Measurements from ENCODE around the gene SHMT1.
"Not testable (repeated sequence)": the region's sequence is repeated elsewhere in the genome, so short reads cannot be mapped to it uniquely, and the experiment has no call there.

SHMT1 gene

DNA sequence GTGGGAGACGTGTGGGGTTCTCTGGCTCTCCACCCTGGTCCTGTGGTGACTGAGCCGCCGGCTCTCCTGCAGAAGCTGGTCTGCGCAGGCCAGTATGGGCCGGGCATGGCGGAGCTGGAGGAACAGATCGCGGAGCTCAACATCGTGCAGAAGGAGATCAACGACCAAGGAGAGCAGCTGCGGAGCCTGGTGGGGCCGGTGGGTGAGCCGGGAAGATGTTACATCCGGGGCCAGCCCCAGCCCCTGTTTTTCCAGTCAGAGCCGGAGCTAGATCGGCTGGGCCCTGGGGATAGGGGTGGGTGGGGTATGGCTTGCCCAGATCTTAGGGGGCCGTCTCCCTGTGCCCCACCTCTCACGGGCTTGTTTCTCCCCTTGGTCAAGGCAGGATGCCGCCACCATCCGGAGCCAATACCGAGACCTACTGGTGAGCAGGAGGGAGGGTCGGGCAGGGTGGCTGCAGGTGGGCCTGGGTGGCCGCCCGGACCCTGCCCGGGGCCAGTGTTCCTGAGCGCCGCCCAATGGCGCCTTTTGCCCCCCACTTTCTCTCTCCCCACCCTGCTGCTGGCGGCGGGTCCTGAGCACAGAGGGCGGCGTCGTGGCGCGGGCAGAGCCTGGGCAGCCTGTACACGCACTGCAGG is 19.2 kb upstream of the SHMT1 start:
- Mint-ChIP-seq H3K4me3 (no peak overlapping the region), H3K36me3 (ENCODE audit: low read depth) (no peaks in the 10 kb centered on the region), H3K4me1 (ENCODE audit: low read depth) (peaks cover 22% of the 10 kb centered on the region), H3K27me3 (peaks cover 82% of the 10 kb centered on the region), H3K27ac (peak overlapping the region; percentile 20), H3K9me3 (no peaks in the 10 kb centered on the region)
- intact Hi-C loops (cut with micrococcal nuclease): no loop called here

DNA sequence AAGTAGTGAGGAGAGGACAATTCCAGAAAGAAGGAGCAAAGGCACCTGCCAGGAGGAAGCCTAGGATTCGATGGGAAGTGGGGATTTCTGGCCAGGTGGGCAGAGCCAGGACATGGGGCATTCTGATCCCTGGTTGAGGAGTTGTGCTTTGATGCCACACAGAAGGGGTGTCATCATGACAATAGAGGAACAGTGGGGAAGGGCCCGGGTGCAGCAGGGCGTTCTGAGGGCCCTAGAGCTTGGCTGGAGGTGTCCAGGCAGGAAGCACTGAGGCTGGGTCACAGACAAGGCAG is 18.5 kb upstream of the SHMT1 start:
- Mint-ChIP-seq H3K9me3 (no peaks in the 10 kb centered on the region), H3K4me3 (no peak overlapping the region), H3K36me3 (ENCODE audit: low read depth) (no peaks in the 10 kb centered on the region), H3K27ac (no peak overlapping the region), H3K27me3 (peaks cover 77% of the 10 kb centered on the region), H3K4me1 (ENCODE audit: low read depth) (peaks cover 28% of the 10 kb centered on the region)
- intact Hi-C loops (cut with micrococcal nuclease): no loop called here

DNA sequence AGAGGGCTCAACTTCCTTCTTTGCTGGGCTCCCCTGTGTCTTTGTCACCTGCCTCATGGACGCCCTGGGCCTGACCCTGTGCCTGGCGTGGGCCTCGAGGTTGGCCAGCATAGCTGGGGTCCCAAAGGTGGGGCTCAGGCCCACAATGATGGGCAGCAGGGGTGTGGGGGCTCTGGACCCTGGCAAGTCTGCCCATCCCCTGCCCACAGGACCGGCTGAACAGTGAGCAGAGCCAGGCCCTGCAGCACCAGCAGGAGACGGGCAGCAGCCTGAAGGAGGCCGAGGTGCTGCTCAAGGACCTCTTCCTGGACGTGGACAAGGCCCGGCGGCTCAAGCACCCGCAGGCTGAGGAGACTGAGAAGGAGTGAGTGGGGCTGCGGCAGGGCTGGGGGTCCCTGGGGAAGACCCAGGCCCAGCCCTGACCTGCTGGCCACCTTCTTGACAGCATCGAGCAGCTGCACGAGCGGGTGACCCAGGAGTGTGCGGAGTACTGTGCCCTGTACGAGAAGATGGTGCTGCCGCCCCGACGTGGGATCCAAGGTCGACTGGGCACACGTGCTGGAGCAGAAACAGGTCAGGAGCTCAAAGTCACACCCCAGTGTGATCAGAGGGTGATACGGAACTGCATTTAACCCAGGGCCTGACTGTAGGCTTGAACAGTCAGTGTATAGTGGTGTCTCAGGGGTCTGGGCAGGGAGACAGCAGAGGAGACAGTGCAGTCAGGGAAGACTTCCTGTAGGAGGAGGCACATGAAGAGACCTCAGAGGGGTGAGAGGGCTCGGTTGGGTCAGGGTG is 18.0 kb upstream of the SHMT1 start:
- intact Hi-C loops (cut with micrococcal nuclease): no loop called here
- H3K27ac Mint-ChIP-seq: no peak overlapping the region

DNA sequence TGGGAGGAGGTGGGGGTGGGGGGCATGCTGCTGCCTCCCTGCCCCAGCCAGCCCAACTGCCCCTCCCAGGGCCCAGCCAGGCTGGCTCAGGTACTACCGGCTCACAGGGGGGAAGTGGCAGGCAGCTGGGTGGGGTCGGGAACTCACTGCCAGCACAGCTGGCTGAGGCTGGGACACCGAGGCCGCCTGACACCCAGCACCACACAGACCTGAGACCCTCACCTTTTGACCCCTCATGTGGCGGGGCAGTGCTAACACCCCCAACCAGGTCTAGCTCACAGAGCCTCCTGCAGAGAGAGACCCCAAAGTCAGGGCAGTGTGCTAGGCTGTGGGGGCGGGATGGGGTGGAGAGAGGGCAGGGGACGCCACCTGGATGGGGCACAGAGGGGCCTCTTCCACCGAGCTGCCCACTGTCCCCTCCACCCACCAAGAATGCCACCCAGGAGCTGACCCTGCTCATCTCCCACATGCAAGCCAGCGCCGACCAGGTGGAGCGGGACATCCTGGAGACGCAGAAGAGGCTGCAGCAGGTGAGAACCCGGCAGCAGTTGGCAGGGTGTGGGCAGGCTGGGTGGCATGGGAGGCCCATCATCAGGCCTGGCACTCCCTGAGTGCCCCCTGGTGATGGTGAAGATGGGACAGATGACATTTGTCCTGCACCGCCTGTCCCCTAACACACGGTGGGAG is 17.3 kb upstream of the SHMT1 start:
- Mint-ChIP-seq H3K4me1 (ENCODE audit: low read depth) (peaks cover 36% of the 10 kb centered on the region), H3K36me3 (ENCODE audit: low read depth) (no peaks in the 10 kb centered on the region), H3K9me3 (peaks cover 3% of the 10 kb centered on the region), H3K4me3 (no peak overlapping the region), H3K27me3 (peaks cover 72% of the 10 kb centered on the region), H3K27ac (peak overlapping the region; percentile 31)
- intact Hi-C loops (cut with micrococcal nuclease): no loop called here

More for the DNA sequence above, 18.0 kb upstream of the SHMT1 start:
- no peaks in the 10 kb centered on the region for H3K36me3 Mint-ChIP-seq (ENCODE audit: low read depth)
- H3K9me3 Mint-ChIP-seq: no peaks in the 10 kb centered on the region
- H3K4me1 Mint-ChIP-seq (ENCODE audit: low read depth): peaks cover 33% of the 10 kb centered on the region
- H3K4me3 Mint-ChIP-seq: no peak overlapping the region
- peaks cover 75% of the 10 kb centered on the region for H3K27me3 Mint-ChIP-seq

DNA sequence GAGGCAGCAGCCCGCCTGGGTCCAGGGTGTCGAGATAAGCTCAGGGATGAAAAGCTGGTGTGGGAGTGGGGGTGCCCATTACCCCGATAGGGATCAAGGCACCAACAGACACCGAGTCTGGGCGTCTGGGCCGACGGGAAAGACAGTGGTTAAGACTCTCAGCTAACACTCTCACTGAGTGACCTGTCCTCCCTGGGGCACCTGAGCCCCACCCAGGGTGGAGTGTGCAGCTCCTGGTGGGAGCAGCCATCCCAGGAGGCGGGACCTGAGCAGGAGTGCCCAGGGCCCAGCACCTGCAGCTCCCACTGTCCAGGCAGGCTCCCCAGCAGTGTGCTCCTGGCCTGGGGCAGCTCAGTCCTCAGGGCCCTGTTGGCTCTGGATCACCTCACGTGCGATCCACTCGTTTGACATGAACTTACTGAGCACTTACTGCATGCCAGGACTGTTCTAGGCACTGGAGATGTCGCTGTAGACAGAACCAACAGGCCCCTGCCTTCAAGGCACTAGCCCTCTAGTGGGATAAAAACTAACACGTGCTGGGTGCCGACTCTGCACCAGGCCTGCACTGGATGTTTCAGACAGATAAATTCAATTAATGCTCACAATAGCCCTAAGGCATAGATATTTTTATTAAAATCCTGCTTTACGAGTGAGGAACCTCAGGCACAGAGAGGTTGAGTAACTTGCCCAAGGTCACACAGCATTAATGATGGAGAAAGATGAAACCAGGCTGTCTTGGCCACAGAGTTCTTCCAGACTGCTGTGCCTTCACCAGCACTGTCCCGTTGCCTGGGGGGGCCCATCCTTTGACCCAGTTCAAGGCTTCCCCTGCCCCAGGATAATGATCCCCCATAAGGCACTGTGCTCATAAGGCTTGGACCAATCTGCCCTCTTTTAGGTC is 16.1 kb upstream of the SHMT1 start:
- Mint-ChIP-seq H3K9me3 (peaks cover 12% of the 10 kb centered on the region), H3K27ac (peak overlapping the region; percentile 31), H3K4me1 (ENCODE audit: low read depth) (peaks cover 36% of the 10 kb centered on the region), H3K27me3 (peaks cover 68% of the 10 kb centered on the region), H3K36me3 (ENCODE audit: low read depth) (peaks cover 6% of the 10 kb centered on the region), H3K4me3 (no peak overlapping the region)
- intact Hi-C loops (cut with micrococcal nuclease): no loop called here

DNA sequence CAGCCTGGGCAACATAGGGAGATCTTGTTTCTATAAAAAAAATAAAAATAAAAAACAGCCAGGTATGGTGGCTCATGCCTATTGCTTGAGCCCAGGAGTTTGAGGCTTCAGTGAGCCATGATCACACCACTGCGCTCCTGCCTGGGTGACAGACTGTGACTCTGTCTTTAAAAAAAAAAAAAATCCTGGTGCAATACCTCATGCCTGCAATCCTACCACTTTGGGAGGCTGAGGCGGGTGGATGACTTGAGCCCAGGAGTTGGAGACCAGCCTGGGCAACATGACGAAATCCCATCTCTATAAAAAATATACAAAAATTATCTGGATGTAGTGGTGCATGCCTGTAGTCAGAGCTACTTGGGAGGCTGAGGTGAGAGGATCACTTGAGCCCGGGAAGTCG is 15.3 kb upstream of the SHMT1 start:
- H3K27me3 Mint-ChIP-seq: peaks cover 63% of the 10 kb centered on the region
- intact Hi-C loops (cut with micrococcal nuclease): not testable (repeated sequence)

DNA sequence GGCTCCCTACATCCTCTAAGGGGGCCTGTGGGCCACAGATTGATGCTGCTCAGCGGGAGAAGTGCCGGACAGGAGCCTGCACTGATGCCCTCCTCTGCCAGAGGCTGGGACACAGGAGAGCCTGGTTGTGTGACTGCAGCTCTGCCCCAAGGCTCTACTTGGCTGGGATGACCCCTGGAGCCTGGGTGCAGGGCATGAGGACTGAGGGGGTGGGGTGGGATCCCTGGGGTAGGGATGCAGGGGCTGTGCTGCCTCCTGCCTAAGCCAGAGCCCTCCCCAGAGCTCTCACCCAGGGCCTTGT is 14.8 kb upstream of the SHMT1 start:
- intact Hi-C loops (cut with micrococcal nuclease): no loop called here
- H3K27me3 Mint-ChIP-seq: peaks cover 58% of the 10 kb centered on the region
- peaks cover 6% of the 10 kb centered on the region for H3K36me3 Mint-ChIP-seq (ENCODE audit: low read depth)
- H3K27ac Mint-ChIP-seq: no peak overlapping the region
- peaks cover 12% of the 10 kb centered on the region for H3K9me3 Mint-ChIP-seq
- peaks cover 36% of the 10 kb centered on the region for H3K4me1 Mint-ChIP-seq (ENCODE audit: low read depth)
- H3K4me3 Mint-ChIP-seq: no peak overlapping the region

More for the DNA sequence above, 15.3 kb upstream of the SHMT1 start:
- not testable (repeated sequence) for H3K4me3 Mint-ChIP-seq; H3K36me3 Mint-ChIP-seq (ENCODE audit: low read depth); H3K27ac Mint-ChIP-seq
- Mint-ChIP-seq H3K9me3 (peaks cover 12% of the 10 kb centered on the region), H3K4me1 (ENCODE audit: low read depth) (peaks cover 36% of the 10 kb centered on the region)

DNA sequence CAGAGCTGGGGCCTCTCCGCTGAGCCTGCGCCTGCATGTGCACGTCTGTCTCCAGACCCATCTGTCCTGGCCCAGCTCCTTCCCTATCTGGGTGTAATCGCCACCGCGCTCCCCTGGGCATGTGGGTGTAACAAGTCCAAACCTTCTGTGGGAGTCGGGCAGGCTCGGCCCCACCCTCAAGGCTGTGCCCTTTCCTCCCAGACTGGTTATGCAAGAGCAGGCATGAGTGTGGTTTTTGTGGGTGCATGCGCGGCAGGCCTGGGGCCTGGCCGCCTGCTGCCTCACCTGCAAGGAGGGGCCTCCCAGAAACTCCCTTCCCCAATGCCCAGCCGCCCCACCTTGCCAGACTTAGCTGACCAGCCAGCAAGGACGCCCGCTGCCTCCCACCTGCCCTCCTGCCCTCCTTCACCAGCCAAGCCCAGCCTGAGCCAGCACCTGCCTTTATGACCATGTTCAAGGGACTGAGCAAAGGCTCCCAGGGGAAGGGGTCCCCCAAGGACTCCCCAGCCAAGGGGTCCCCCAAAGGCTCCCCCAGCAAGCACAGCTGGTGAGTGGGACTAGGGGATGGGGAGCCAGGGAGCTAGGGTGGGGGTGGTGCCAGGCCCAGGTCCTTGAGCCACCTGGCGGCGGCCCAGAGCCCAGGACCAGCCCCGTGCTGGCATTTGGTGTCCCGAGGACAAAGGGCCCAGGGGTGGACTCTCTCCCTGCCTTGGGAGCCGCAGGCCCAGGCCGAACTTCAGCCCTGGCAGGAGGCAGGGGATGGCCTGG is 14.3 kb upstream of the SHMT1 start, which contains the start of gene EVPLL:
Gene EVPLL, plus strand, starts transcription at position 342 of the 768 bp plus-strand sequence. CDS start 3,160 bp downstream, outside the sequence.
- Mint-ChIP-seq H3K4me3 (no peak within 1 kb of the TSS), H3K27me3 (peaks cover 55% of the 10 kb centered on the region)

DNA sequence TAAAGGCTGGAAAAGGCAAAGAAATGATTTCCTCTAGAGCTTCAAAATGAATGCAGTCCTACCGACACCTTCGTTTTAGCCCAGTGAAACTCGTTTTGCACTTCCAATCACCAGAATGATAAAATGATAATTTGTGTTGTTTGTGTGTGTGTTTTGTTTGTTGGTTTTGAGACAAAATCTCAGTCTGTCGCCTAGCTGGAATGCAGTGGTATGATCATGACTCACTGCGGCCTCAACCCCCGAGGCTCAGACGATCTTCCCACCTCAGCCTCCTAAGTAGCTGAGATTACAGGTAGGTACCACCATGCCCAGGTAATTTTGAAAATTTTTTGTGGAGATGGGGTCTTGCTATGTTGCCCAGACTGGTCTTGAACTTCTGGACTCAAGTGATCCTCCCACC is 10.9 kb upstream of the SHMT1 start:
- H3K4me1 Mint-ChIP-seq (ENCODE audit: low read depth): peaks cover 33% of the 10 kb centered on the region
- peaks cover 39% of the 10 kb centered on the region for H3K27me3 Mint-ChIP-seq
- peaks cover 12% of the 10 kb centered on the region for H3K9me3 Mint-ChIP-seq

More for the DNA sequence above, 14.3 kb upstream of the SHMT1 start, which contains the start of gene EVPLL:
- intact Hi-C loops (cut with micrococcal nuclease): no loop called here
- Mint-ChIP-seq H3K9me3 (peaks cover 12% of the 10 kb centered on the region), H3K4me1 (ENCODE audit: low read depth) (peaks cover 36% of the 10 kb centered on the region), H3K36me3 (ENCODE audit: low read depth) (peaks cover 6% of the 10 kb centered on the region), H3K27ac (peak within 1 kb of the TSS; percentile 38)

DNA sequence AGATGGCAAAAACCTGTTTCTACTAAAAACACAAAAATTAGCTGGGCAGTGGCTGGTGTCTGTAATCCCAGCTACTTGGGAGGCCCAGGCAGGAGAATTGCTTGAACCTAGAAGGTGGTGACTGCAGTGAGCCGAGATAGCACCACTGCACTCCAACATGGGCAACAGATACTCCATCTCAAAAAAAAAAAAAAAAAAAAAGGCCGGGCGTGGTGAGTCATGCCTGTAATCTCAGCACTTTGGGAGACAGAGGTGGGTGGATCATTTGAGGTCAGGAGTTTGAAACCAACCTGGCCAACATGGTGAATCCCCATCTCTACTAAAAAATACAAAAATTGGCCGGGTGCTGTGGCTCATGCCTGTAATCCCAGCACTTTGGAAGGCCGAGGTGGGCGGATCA is 9.8 kb upstream of the SHMT1 start:
- H3K4me3 Mint-ChIP-seq; H3K27ac Mint-ChIP-seq; H3K36me3 Mint-ChIP-seq (ENCODE audit: low read depth); intact Hi-C loops (cut with micrococcal nuclease): not testable (repeated sequence)
- H3K9me3 Mint-ChIP-seq: peaks cover 12% of the 10 kb centered on the region
- H3K4me1 Mint-ChIP-seq (ENCODE audit: low read depth): peaks cover 31% of the 10 kb centered on the region
- H3K27me3 Mint-ChIP-seq: peaks cover 38% of the 10 kb centered on the region

More for the DNA sequence above, 10.9 kb upstream of the SHMT1 start:
- no peak overlapping the region for H3K27ac Mint-ChIP-seq
- intact Hi-C loops (cut with micrococcal nuclease): no loop called here
- no peak overlapping the region for H3K4me3 Mint-ChIP-seq
- H3K36me3 Mint-ChIP-seq (ENCODE audit: low read depth): peaks cover 6% of the 10 kb centered on the region

DNA sequence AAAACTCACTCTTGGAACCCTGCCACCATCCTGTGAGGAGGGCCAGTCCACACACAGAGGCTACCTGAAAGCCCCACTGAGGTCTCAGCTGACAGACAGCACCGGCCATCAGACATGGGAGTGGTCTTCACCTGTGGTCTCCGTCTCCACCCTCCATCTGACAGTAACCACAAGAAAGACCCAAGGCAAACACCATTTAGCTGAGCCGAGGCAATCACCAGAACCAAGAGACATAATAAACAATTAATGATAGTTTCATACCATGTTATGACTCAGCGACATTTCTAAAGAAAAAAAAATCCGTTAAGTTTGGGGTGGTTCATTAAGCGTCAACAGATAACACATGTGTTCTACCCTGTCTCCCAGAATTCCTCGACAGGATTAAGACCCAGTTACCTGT is 8.1 kb upstream of the SHMT1 start:
- H3K27me3 Mint-ChIP-seq: peaks cover 37% of the 10 kb centered on the region
- no peak overlapping the region for H3K4me3 Mint-ChIP-seq
- intact Hi-C loops (cut with micrococcal nuclease): no loop called here
- H3K27ac Mint-ChIP-seq: no peak overlapping the region
- peaks cover 15% of the 10 kb centered on the region for H3K4me1 Mint-ChIP-seq (ENCODE audit: low read depth)
- peaks cover 12% of the 10 kb centered on the region for H3K9me3 Mint-ChIP-seq
- peaks cover 6% of the 10 kb centered on the region for H3K36me3 Mint-ChIP-seq (ENCODE audit: low read depth)

DNA sequence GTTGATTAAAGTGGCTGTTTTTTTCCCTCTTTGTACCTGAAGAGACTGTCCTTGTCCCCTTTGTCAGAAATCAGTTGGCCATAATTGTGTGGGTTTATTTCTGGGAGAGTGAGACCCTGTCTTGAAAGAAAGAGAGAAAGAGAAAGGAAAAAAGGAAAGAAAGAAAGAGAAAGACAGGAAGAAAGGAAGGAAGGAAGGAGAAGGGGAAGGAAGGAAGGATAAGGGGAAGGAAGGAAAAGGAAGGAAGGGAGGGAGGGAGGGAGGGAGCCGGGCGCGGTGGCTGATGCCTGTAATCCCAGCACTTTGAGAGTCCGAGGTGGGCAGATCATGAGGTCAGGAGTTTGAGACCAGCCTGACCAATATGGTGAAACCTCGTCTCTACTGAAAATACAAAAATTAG is 7.4 kb upstream of the SHMT1 start:
- no peak overlapping the region for H3K4me3 Mint-ChIP-seq
- no peak overlapping the region for H3K27ac Mint-ChIP-seq
- H3K36me3 Mint-ChIP-seq (ENCODE audit: low read depth): peaks cover 6% of the 10 kb centered on the region
- intact Hi-C loops (cut with micrococcal nuclease): no loop called here
- H3K9me3 Mint-ChIP-seq: peaks cover 11% of the 10 kb centered on the region
- H3K27me3 Mint-ChIP-seq: peaks cover 33% of the 10 kb centered on the region
- peaks cover 11% of the 10 kb centered on the region for H3K4me1 Mint-ChIP-seq (ENCODE audit: low read depth)

DNA sequence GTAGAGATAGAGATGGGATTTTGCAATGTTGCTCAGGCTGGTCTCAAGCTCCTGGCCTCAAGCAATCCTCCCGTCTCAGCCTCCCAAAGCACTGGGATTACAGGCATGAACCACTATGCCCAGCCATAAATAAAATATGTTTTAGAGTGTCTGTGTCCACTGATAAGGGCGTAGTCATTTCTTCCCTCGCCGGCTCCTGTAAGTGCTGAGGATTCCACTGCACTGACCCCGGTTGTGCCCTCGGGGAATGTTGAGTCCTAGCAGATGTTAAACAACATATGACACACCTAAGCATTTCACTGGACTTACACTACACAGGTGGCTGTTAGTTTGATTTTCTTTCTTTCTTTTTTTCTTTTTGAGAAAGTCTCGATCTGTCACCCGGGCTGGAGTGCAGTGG is 5.6 kb upstream of the SHMT1 start:
- intact Hi-C loops (cut with micrococcal nuclease): no loop called here
- H3K36me3 Mint-ChIP-seq (ENCODE audit: low read depth): no peaks in the 10 kb centered on the region
- H3K27ac Mint-ChIP-seq: no peak overlapping the region
- no peak overlapping the region for H3K4me3 Mint-ChIP-seq
- no peaks in the 10 kb centered on the region for H3K9me3 Mint-ChIP-seq
- H3K4me1 Mint-ChIP-seq (ENCODE audit: low read depth): peaks cover 11% of the 10 kb centered on the region
- H3K27me3 Mint-ChIP-seq: peaks cover 28% of the 10 kb centered on the region
